Measurements from ENCODE around the gene HLA-C. TPM values are rescaled to one million over a fixed set of nuclear protein-coding genes. Genes with fewer than 3 reads are reported as not detected.
"Not testable (repeated sequence)": the region's sequence is repeated elsewhere in the genome, so short reads cannot be mapped to it uniquely, and the experiment has no call there.

Gene HLA-C
- total RNA-seq, 1 experiment from 2014 or later, result 219 TPM

DNA sequence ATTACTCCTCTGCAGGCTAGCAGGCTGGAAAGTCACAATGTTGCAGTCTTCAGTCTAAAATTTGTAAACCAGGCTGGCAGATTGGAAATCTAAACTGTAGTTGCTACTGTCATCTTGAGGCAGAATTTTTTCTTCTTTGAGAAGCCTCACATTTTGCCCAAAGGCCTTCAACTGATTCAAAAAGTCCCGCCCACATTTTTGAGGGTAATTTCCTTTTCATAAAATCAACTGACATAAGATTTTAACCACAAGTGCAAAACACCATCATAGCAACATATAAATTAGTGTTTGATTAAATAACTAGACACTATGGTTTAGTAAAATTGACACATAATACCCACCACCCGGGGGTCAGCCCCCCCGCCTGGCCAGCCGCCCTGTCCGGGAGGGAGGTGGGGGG is 28.4 kb downstream of the HLA-C start:
- H3K4me1 ChIP-seq (ENCODE audit: insufficient read depth, low read length), result peaks cover 24% of the 10 kb centered on the region
- no peak overlapping the region for H3K9ac ChIP-seq (ENCODE audit: low read length)
- no TSS peak for BruUV-seq (replicated peaks)
- H3K27ac ChIP-seq (ENCODE audit: low read length), result no peak overlapping the region
- H3K36me3 ChIP-seq (ENCODE audit: low read depth, low read length), result no peaks in the 10 kb centered on the region
- 0 out of 2 replicates have a peak, but pooled peaks cover 4% of the 10 kb centered on the region for H3K9me3 ChIP-seq (ENCODE audit: low read length)
- peaks cover 4% of the 10 kb centered on the region for H3F3A ChIP-seq (ENCODE audit: low read length, unreplicated experiment)
- no peak overlapping the region for H3K4me2 ChIP-seq (ENCODE audit: low read length)
- H3K79me2 ChIP-seq (ENCODE audit: low read length), result no peaks in the 10 kb centered on the region
- no peaks in the 10 kb centered on the region for H3K9me2 ChIP-seq (replicated peaks; ENCODE audit: low read length)
- no peaks in the 10 kb centered on the region for H4K20me1 ChIP-seq (ENCODE audit: low read length)
- intact Hi-C loops (cut with micrococcal nuclease), result no loop called here
- H2AFZ ChIP-seq (ENCODE audit: low read length), result no peak overlapping the region
- ATAC-seq (no peak), DNase-seq (peak; percentile 8)
- ChIA-PET CTCF (no interaction called here), POLR2A (ENCODE audit: unreplicated experiment) (no interaction called here)
- H3K27me3 ChIP-seq (ENCODE audit: low read length), result no peaks in the 10 kb centered on the region
- no peak for TF ChIP-seq EZH2phosphoT487 (IDR thresholded peaks at IDR 0.05; ENCODE audit: borderline replicate concordance, low read length)
- no peak overlapping the region for H3K4me3 ChIP-seq (ENCODE audit: low read length)

DNA sequence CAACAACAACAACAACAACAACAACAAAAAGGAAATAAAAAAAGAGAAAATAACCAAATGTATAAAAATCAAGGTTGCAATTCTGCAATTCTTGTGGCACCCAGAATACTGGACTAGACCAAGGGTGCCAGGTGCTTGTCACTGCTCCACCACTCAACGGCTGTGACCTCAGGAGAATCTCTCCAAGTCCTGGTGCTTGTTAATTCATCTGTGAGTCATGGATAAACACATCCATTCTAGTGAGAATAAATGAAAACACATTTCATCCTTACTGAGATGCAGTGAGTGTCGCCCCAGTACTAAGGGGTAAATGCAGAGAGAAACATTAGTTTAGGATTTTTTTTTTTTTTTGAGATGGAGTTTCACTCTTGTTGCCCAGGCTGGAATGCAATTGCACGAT is 32.0 kb downstream of the HLA-C start:
- no peak overlapping the region for H2AFZ ChIP-seq (ENCODE audit: low read length)
- no peaks in the 10 kb centered on the region for H3F3A ChIP-seq (ENCODE audit: low read length, unreplicated experiment)
- ChIA-PET CTCF (no interaction called here), POLR2A (ENCODE audit: unreplicated experiment) (no interaction called here)
- H3K4me2 ChIP-seq (ENCODE audit: low read length), result no peak overlapping the region
- no peaks in the 10 kb centered on the region for H3K79me2 ChIP-seq (ENCODE audit: low read length)
- no peak overlapping the region for H3K9ac ChIP-seq (ENCODE audit: low read length)
- H3K27me3 ChIP-seq (ENCODE audit: low read length), result no peaks in the 10 kb centered on the region
- no peaks in the 10 kb centered on the region for H4K20me1 ChIP-seq (ENCODE audit: low read length)
- H3K4me1 ChIP-seq (ENCODE audit: insufficient read depth, low read length), result peaks cover 9% of the 10 kb centered on the region; the same call in 1 of the 2 replicates
- DNase-seq (peak; percentile 22), ATAC-seq (peak; percentile 64)
- H3K4me3 ChIP-seq (ENCODE audit: low read length), result no peak overlapping the region
- BruUV-seq (replicated peaks), result no TSS peak
- H3K9me3 ChIP-seq (ENCODE audit: low read length), result no peaks in the 10 kb centered on the region
- TF ChIP-seq, protein P1, sequence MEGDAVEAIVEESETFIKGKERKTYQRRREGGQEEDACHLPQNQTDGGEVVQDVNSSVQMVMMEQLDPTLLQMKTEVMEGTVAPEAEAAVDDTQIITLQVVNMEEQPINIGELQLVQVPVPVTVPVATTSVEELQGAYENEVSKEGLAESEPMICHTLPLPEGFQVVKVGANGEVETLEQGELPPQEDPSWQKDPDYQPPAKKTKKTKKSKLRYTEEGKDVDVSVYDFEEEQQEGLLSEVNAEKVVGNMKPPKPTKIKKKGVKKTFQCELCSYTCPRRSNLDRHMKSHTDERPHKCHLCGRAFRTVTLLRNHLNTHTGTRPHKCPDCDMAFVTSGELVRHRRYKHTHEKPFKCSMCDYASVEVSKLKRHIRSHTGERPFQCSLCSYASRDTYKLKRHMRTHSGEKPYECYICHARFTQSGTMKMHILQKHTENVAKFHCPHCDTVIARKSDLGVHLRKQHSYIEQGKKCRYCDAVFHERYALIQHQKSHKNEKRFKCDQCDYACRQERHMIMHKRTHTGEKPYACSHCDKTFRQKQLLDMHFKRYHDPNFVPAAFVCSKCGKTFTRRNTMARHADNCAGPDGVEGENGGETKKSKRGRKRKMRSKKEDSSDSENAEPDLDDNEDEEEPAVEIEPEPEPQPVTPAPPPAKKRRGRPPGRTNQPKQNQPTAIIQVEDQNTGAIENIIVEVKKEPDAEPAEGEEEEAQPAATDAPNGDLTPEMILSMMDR (conservative IDR thresholded peaks at IDR 0.05; ENCODE audit: low read depth, low read length), result no peak
- TF ChIP-seq EZH2phosphoT487 (IDR thresholded peaks at IDR 0.05; ENCODE audit: borderline replicate concordance, low read length), result no peak
- TF ChIP-seq EZH2 (IDR thresholded peaks at IDR 0.05; ENCODE audit: low read length, unreplicated experiment), result no peak
- H3K9me2 ChIP-seq (replicated peaks; ENCODE audit: low read length), result no peaks in the 10 kb centered on the region
- intact Hi-C loops (cut with micrococcal nuclease), result no loop called here
- H3K36me3 ChIP-seq (ENCODE audit: low read depth, low read length), result no peaks in the 10 kb centered on the region
- no peak overlapping the region for H3K27ac ChIP-seq (ENCODE audit: low read length)

DNA sequence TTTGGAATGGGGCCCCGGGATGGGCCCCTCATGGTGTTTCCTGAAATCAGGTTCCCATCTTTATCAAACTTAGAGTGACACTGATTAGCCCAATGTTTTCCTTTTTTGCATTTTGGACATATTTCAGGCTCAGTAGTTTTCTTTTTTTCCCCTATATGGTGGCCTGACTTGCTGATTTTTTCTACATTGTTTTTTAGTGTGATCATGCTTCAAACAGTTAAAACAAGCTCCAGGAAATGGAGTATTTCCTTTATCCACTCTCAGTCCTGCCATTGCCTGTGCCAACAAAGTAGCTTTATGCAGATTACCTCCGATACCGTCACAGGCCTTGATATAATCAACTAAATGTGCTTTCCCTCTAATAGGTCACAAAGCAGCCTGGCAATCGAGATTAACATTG is 37.8 kb downstream of the HLA-C start:
- BruUV-seq (replicated peaks); H3K9me3 ChIP-seq (ENCODE audit: low read length); H2AFZ ChIP-seq (ENCODE audit: low read length); H3K27ac ChIP-seq (ENCODE audit: low read length); H3K4me2 ChIP-seq (ENCODE audit: low read length); H4K20me1 ChIP-seq (ENCODE audit: low read length); H3F3A ChIP-seq (ENCODE audit: low read length, unreplicated experiment); intact Hi-C loops (cut with micrococcal nuclease); H3K4me3 ChIP-seq (ENCODE audit: low read length); H3K9me2 ChIP-seq (replicated peaks; ENCODE audit: low read length); H3K27me3 ChIP-seq (ENCODE audit: low read length); H3K36me3 ChIP-seq (ENCODE audit: low read depth, low read length); ATAC-seq; CTCF ChIA-PET; H3K9ac ChIP-seq (ENCODE audit: low read length); DNase-seq; H3K79me2 ChIP-seq (ENCODE audit: low read length); H3K4me1 ChIP-seq (ENCODE audit: insufficient read depth, low read length): not testable (repeated sequence)
- POLR2A ChIA-PET (ENCODE audit: unreplicated experiment), result interaction anchor here (0.6 kb wide), 1 partner anchor 56 kb away, joined by 6 read pairs; no protein-coding TSS in a partner anchor

DNA sequence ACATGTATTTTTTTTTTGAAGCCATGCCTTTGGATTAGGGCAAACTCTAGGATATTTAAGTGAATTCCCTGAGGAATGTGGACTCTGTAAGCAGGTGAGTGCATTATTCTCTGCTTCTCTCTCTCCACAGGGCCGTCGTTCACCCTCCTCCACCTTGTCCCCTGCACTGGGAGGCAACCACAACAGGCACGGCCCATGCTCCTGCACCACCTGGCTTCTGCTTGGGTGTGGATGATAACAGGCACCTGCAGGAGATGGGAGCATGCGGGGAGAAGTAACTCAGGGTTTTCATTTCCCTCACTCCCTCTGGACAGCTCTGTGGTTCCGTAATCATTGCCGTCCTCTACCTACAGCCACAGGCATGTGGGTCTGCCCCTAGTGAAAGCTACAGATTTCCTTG is 43.4 kb downstream of the HLA-C start:
- intact Hi-C loops (cut with micrococcal nuclease), result no loop called here
- no peaks in the 10 kb centered on the region for H3K9me3 ChIP-seq (ENCODE audit: low read length)
- H3K9ac ChIP-seq (ENCODE audit: low read length), result no peak overlapping the region
- H4K20me1 ChIP-seq (ENCODE audit: low read length), result no peaks in the 10 kb centered on the region
- H3K4me2 ChIP-seq (ENCODE audit: low read length), result no peak overlapping the region
- no TSS peak for BruUV-seq (replicated peaks)
- no peak overlapping the region for H2AFZ ChIP-seq (ENCODE audit: low read length)
- peaks cover 6% of the 10 kb centered on the region; the same call in 1 of the 2 replicates for H3K27me3 ChIP-seq (ENCODE audit: low read length)
- no peaks in the 10 kb centered on the region for H3K36me3 ChIP-seq (ENCODE audit: low read depth, low read length)
- ChIA-PET POLR2A (ENCODE audit: unreplicated experiment) (no interaction called here), CTCF (no interaction called here)
- no peak overlapping the region for H3K4me3 ChIP-seq (ENCODE audit: low read length)
- H3F3A ChIP-seq (ENCODE audit: low read length, unreplicated experiment), result no peaks in the 10 kb centered on the region
- no peaks in the 10 kb centered on the region for H3K79me2 ChIP-seq (ENCODE audit: low read length)
- H3K4me1 ChIP-seq (ENCODE audit: insufficient read depth, low read length), result no peaks in the 10 kb centered on the region
- DNase-seq (no peak), ATAC-seq (no peak)
- H3K9me2 ChIP-seq (replicated peaks; ENCODE audit: low read length), result no peaks in the 10 kb centered on the region
- no peak overlapping the region for H3K27ac ChIP-seq (ENCODE audit: low read length)
- TF ChIP-seq EZH2phosphoT487 (IDR thresholded peaks at IDR 0.05; ENCODE audit: borderline replicate concordance, low read length), result no peak

Data from PC-3 (cell line).